GDM1 (cell line): ENCODE data around the gene BCL2L14.

Experiments
- DNase-seq: peaks from one replicate; lab custom pipeline; 2025; lab: John Stamatoyannopoulos, UW

The BCL2L14 gene, protein sequence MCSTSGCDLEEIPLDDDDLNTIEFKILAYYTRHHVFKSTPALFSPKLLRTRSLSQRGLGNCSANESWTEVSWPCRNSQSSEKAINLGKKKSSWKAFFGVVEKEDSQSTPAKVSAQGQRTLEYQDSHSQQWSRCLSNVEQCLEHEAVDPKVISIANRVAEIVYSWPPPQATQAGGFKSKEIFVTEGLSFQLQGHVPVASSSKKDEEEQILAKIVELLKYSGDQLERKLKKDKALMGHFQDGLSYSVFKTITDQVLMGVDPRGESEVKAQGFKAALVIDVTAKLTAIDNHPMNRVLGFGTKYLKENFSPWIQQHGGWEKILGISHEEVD

DNA sequence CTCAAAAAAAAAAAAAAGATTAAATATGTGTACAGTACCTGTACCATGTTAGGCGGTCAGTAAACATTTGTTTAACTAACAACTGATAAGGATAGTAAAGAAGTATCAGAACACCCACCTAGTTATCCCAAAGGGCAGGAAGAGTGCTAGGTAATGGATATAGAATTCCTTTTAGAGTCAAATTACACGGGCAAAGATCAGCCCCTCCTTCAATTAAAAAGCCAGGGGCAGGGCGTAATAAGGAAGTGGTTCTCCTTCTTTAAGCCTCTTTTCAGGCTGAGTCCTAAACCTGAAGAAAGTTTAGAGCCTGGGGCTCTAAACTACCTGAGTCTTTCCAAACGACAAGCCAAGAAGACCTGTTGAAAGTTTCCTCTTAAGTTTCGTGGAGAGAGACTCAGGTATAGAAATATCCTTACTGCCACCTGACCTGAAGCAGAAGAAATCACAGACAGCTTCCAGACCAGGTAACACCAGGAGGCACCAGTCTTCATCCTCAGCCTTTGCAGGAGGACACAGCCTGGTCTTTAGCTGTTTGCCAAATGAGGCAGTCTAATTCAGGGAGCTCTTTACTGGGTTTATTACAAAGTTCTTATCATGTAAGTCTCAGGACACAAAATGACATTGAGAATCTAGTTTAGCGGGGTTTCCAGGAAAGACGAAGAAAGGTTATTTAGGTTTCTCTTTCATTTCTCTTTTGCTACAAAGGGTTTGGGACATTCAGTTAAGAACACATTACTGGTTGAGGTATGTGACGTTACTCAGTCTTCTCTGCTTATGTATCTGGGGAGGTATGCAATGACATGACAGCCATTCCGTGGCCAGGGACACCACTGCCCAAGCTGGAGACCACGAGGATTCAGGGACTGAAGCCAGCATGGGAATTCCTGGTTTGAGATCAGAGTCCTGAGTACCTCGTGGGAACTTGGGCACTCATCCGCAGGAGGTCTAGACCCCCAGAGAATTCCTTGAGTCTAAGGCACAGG, at the start of gene BCL2L14:
Gene BCL2L14 (plus strand): TSS at position 266 of the 983 bp plus-strand sequence. CDS start 8,367 bp downstream, outside the sequence.
- no peak for DNase-seq

DNA sequence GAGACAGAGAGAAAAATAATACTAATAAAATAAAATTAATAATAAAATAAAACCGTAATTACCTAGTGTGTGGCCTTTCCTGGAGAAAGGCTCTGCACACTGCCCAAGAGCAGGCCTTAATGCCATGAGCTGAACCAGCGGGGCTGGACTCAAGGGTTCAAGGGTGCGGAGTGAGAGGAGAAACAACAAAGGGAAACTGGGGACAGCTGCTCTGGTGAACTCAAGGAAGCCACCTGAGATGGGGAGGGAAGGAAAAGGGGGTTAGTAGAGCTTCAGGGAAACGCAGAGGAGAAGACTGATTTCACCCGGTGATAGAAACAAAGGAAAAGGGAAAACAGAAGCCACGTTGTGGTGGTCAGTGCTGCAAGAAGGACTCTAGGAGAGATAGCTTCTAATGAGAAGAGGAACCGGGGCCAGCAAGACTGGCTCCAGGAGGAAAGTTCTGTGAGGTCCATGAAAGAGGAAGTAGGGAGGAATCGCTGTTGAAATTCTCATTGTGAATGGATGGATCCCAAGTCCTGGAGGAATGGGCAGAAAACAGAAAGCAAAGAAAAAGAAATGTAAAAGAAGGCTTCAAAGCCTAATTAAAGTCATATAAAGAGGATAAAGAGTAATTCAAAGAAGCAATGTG, 48.3 kb upstream of the BCL2L14 start:
- DNase-seq: no peak

DNA sequence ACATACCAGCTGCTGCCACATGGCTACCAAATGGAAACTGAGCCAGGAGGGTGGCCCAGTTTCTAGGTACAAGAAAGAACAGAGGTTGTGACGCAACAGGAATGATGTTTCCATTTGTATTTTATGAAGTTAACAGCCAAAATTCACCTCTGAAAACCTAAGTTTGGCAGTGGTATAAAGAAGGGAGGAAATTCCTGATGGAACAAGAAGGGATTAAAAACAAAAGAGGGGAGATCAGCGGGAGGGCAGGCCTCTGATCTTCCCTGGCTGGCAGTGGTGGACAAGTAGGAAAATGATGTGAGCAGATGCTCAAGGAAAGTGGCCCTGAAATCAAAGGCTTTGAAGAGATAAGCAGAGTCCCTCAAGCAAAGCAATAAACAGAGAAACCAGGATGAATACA, 47.3 kb upstream of the BCL2L14 start:
- DNase-seq: no peak

DNA sequence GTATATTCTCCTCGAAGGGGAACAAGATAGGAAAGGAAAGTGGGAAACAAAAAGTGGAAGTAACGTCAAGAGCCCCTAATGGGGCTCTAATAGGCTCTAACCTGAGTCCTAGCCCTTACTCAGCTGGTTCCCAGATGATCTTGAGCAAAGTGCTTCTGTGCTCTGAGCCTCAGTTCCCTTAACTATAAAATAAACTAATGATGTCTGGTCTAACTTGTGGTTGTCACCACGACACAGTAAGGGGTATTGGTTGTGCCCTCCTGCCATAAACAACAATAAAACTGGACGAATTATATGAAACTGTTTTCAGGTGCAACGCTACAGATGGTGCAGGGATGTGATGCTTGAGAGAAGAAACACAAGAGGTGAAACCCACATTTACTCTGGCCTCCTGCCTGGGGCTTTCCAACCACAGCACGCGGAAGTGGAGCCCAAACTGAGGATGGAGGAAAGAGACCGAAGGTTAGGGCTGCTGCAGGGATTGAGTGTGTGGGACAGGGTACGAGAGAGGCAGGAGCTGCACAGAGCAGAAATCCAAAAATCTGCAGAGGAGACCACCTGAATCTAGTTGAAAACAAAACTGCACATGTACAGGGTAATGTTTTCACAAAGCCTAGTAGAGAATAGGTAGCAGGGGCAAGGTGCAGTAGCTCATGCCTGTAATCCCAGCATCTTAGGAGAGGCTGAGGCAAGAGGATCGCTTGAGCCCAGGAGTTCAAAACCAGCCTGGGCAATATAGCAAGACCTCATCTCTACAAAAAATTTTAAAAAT, 45.6 kb upstream of the BCL2L14 start:
- DNase-seq: no peak

DNA sequence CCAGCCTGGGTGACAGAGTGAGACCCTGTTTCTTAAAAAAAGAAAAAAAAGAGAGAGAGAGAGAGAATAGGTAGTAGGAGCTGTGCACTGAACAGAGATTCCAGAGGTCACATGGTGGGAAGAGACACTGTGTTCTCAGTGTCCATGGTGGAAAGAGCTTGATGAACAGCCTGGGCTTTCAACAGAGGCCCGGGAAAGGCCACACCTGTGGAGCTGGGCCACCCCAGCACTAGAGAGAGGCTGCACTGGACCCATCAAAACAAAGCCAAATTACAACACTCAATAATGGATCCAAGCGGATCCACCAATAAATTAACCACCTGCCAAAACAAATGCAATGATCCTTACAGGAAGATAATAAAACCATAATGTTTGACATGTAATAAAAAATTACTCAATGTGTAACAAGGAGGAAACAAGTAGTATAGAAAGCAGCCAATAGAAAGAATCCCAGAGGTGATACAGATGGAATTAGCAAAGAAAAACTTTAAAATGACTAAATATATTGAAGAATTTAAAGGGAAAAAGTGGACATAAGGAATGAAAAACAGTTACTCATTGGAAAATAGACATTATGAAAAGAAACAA, 44.8 kb upstream of the BCL2L14 start:
- no peak for DNase-seq

DNA sequence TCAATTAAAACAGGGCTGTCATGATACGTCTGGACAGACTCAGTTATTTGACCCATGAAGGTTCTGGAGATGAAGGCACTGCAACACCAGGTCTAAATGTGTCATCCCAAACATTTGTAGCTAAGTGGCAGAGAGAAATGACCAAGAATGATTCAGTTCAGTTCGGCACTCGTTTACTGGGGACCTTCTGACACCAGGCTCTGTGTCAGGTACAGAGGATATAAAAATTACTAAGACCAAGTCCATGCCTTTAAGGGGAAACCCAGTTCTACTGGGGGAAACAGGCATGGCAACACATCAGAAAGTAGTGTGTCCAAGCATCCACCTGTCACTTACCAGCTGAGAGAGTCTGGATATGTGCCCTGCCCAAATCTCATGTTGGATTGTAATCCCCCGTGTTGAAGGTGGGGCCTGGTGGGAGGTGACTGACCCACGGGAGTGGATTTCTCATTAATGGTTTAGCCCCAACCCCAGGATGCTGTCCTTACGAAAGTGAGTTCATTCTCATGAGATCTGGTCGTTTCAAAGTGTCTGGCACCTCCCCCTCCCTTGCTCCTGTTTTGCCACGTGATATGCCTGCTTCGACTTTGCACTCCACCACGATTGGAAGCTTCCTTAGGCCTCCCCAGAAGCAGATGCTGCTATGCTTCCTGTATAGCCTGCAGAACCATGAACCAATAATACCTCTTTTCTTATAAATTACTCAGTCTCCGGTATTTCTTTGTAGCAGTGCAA, 41.9 kb upstream of the BCL2L14 start:
- DNase-seq: no peak

DNA sequence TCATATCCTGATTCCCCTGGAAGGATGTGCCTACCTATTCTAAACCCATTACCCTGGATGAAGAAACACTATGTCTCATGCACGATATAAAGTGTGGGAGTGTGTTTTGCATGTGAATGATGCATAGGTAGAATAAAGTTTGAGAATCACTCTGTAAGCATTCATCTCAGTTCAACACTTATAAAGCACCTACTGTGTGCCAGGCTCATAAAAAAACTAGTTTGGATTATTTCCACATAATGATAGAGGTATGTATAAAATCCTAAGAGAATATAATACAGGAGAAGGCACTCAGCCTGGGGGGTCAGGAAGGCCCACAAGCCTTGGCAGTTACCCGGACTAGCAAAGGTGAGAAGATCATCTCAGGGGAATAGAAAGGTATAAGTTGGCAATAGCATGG, 41.1 kb upstream of the BCL2L14 start:
- DNase-seq: no peak

DNA sequence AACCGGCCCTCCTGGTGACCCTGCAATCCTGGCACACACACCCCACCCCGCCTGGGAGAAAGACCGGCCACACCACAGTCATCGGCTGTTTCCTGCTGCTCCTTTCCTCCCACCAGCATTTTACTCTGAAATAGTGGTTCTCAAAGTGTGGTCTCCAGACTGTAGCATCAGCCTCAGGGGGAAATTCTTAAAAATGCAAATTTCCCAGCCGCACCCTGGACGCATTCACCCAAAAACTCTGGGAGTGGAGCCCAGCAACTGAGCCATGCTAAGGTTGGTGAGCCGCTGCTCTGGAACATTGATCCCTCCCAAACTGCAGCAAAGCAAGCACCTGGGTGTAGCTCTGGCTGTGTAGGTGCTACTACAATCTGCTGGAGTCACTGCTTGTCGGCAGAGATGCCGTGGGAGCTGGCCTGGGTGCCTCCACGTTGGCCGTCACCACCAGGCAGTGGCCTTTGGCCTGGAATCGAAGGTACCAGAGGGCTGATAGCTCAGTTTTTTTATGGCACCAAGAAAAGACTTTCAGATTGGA, 38.4 kb upstream of the BCL2L14 start:
- DNase-seq: no peak

DNA sequence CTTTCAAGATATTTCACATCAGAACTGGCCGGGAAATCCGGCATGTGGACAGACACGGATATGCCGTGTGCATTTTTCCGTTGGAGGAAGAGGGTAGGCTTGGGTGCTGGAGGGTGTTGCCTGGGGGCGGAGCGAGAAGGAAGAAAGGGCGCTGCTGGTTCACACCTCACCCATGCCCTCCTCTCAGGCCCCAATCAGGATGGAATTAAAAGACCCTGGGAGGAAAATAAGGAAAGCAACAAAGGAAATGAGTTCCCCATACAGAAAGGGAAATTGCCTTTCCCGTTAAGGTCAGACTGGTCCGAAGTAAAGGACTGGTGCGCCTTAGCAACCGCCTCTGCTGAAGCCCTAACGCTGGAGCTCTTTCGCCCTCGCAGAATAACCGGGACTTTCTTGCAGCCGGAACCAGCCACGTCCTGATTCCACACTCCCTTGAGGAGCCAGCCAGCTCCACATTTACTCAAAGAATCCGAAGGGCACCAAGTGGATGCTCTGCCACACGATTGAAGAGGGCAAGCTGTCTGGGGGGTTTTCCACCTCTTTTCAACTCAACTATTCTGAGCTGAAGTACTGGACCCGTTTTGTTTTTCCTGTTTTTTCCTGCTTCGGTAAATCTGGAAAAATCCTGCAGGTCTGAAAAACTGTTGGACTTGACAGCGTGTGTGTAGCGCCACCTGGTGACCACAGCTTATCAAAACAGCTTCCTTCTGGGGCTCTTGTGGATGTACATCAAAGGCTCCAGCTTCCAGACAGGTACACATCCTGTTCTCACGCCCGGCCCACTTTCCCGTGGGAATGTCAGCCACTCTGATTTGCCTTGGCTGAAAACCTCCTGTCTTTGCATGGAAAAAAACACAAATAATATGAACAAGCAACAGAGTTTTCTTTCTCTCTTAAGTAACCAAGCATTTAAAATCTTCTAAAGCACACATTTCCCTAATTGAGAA, 37.6 kb upstream of the BCL2L14 start:
- DNase-seq: peak; percentile 31

DNA sequence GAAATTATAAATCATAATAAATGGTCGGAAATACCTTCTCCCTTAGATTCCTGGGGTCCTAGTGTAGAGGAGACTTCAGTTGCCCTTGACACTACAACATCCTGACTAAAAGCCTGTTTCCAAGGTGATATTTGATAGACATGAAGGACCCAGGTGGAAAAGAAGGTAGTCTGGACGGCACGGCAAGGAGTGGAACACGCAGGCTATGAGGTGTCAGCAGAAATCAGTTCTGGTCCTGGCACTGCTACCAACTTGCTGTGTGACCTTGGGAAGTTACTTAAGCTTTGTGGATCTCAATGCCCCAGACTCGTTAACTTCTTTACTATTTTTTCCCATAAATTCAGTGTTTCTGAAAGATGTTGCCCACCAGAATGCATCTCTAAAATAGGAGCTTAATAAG, 36.9 kb upstream of the BCL2L14 start:
- DNase-seq: no peak

DNA sequence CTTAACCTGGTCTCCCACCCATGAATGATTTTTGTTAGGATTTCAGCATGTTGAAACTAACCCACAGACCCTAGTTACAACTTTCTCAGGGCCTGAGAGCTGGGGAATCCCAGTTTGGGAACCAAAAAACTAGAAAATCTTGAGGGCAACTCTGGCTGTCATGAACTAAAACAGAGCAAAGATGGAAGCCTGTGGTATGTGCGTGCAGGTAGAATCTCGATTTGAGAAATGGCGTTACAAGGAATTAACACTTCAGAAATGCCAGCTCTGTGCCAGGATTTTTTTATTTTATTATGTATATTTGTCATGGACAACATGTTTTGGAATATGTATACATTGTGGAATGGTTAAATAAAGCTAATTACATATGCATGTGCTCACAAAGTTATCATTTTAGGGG, 36.4 kb upstream of the BCL2L14 start:
- DNase-seq: no peak

DNA sequence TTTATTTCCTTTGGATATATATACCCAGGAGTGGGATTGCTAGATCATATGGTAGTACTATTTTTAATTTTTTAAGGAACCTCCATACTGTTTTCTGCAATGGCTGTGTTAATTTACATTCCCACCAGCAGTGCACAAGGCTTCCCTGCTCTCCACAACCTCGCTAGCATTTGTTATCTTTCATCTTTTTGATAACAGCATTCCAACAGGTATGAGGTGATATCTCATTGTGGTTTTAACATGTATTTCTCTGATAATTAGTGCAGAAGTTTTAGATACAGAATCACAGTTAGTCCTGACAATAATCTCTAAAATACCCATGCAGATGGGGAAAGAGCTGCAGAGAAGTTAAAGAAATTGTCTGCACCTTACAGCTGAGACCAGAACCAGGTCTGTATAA, 35.5 kb upstream of the BCL2L14 start:
- DNase-seq: no peak

DNA sequence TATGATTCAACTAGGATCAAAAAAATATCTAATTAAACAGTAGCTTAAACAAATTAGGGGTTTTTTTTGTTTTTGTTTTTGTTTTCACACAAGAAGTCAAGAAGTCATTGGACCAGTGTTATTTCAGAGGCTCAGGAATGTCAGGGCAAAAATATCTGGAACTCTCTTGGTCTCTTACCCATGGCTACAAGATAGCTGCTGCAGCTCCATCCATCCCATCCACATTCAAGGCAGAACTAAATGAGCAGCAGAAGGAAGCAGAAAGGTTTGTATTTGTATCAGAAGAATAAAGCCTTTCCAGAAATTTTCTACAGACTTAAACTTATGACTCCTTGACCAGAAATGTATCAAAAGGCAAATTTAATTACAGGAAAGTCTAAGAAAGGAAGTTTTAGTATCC, 33.8 kb upstream of the BCL2L14 start:
- DNase-seq: no peak

DNA sequence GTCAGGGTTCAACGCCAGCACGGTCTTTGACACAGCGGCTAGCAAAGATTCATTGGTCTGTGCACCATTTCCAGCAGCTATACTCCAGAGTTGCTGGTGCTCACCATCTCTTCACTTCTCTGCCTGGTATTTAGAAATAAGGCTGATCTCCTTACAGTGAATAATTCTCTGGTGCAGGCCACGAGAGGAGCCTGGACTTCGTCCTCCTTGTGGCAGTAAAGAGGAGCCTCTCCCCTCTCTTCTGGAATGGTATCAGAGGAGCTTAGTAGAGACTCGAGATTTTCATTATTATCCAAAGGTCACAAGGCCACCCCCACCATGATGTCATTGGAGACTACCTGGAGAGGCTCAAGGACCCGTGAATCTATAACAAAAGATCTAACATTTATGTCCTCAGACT, 30.8 kb upstream of the BCL2L14 start:
- no peak for DNase-seq

DNA sequence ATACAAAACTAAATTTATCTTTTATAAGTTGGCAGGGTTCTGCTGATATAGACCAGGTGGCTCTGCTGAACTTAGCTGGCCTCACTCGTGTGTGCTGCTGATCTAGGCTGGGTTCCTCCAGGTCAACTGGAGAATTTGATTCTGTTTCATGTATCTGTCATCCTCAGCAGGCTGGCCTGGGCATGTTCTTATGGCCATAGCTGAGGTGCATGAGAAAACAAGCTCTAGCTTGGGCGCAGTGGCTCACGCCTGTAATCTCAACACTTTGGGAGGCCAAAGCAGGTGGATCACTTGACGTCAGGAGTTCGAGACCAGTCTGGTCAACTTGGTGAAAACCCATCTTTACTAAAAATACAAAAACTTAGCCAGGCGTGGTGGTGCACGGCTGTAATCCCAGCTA, 24.3 kb upstream of the BCL2L14 start:
- no peak for DNase-seq

DNA sequence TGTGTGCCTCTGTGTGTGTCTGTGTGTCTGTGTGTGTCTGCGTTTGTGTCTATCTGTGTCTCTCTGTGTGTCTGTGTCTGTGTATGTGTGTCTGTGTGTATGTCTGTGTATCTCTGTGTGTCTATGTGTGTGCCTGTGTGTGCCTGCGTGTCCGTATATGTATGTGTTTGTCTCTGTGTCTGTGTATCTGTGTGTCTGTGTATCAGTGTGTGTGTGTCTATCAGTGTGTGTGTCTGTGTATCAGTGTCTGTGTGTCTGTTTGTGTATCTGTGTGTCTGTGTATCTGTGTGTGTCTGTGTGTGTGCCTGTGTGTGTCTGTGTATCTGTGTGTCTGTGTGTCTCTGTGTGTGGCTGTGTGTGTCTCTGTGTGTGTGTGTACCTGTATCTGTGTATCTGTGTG, 23.1 kb upstream of the BCL2L14 start:
- no peak for DNase-seq

DNA sequence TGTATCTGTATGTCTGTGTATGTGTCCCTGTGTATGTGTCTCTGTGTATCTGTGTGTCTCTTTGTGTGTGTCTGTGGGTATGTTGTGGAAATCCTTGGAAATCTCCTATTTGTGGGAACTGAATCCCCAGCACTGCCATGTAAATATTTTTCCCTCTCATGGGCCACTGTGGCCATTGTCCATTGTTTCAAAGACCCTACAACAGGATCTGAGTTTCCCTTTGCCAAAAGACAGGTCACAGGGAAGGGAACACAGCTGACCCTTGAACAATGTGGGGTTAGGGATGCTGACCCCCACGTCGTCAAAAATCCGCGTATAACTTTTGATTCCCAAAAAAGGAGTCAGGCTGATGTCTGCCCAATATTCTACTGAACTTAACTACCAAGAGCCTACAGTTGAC, 22.5 kb upstream of the BCL2L14 start:
- DNase-seq: no peak

DNA sequence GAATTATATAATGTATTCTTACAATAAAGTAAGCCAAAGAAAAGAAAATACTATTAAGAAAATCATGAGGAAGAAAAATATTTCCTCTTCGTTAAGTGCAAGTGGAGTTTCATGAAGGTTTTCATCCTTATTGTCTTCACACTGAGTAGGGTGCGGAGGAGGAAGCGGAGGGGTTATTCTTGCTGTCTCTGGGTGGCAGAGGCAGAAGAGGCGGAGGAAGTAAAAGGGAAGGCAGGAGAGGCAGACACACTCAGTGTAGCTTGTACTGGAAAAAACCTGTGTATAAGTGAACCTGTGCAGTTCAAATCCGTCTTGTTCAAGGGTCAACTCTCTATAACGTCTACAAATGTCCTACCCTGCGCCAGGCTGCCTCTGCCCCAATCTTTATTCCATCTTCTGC, 22.0 kb upstream of the BCL2L14 start:
- no peak for DNase-seq

DNA sequence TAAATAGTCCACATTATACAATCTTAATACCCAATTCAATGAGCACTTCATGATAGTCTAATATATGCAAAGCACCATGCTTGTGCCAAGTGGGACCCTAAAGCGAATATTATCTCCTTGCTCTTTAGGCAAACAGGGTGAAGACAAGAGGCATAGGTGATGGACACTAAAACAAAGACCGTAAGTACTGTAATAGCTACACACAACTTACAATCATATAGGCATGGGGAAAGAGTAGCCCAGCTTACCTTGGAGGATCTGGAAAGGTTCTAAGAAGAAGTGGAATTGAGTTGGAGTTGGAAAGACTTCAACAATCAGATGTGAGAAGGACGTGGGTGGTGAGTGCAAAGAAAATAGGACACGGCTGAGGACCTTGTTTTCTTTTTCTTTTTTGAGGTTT, 19.1 kb upstream of the BCL2L14 start:
- no peak for DNase-seq
